VCaP (cell line): ENCODE measurements around the gene TBC1D4.

Experiments
- H3K27ac ChIP-seq: fragments of 450-650 bp; 2 replicates; pipeline ENCODE4 v1.5.1; 2017
- CTCF ChIP-seq: fragments of 450-650 bp; conservative IDR thresholded peaks from 2 replicates; pipeline ENCODE4 v1.5.1; 2017; ENCODE audit warnings: mild to moderate bottlenecking, moderate library complexity

TBC1D4 gene

GRCh38 chr13:75393839-75394520 lies 88.0 kb downstream of the TBC1D4 start:
- no peak for TF ChIP-seq CTCF

GRCh38 chr13:75391432-75392100 lies 90.4 kb downstream of the TBC1D4 start:
- H3K27ac ChIP-seq = no peak overlapping the region
- no peak for TF ChIP-seq CTCF

More at GRCh38 chr13:75393839-75394520, 88.0 kb downstream of the TBC1D4 start:
- no peak overlapping the region for H3K27ac ChIP-seq

- no peak for TF ChIP-seq CTCF
- H3K27ac ChIP-seq = no peak overlapping the region
Observed at GRCh38 chr13:75390229-75390628, 91.7 kb downstream of the TBC1D4 start.

GRCh38 chr13:75385708-75386083 lies 96.3 kb downstream of the TBC1D4 start:
- H3K27ac ChIP-seq = peak overlapping the region; percentile 87
- no peak for TF ChIP-seq CTCF

- H3K27ac ChIP-seq = peak overlapping the region; percentile 87
Observed at GRCh38 chr13:75384879-75385707, 96.9 kb downstream of the TBC1D4 start.

GRCh38 chr13:75383064-75383715 lies 98.8 kb downstream of the TBC1D4 start:
- no peak for TF ChIP-seq CTCF
- no peak overlapping the region for H3K27ac ChIP-seq

More at GRCh38 chr13:75384879-75385707, 96.9 kb downstream of the TBC1D4 start:
- TF ChIP-seq CTCF = no peak

- H3K27ac ChIP-seq = no peak overlapping the region
- no peak for TF ChIP-seq CTCF
Observed at GRCh38 chr13:75378301-75378700, 103.7 kb downstream of the TBC1D4 start.
